Measurements from ENCODE around the gene KMT2C.
"Not testable (repeated sequence)": the region's sequence is repeated elsewhere in the genome, so short reads cannot be mapped to it uniquely, and the experiment has no call there.

KMT2C gene

GRCh38 chr7:152441168-152441567 is 5.4 kb upstream of the KMT2C start:
- DNase-seq = not testable (repeated sequence)

- not testable (repeated sequence) for DNase-seq
Measured at GRCh38 chr7:152438017-152438416, 2.2 kb upstream of the KMT2C start.

GRCh38 chr7:152436931-152437575 is 1.2 kb upstream of the KMT2C start:
- peak; percentile 57 for DNase-seq

GRCh38 chr7:152436111-152436930 is 518 bp upstream of the KMT2C start:
- peak; percentile 97 for DNase-seq

DNA sequence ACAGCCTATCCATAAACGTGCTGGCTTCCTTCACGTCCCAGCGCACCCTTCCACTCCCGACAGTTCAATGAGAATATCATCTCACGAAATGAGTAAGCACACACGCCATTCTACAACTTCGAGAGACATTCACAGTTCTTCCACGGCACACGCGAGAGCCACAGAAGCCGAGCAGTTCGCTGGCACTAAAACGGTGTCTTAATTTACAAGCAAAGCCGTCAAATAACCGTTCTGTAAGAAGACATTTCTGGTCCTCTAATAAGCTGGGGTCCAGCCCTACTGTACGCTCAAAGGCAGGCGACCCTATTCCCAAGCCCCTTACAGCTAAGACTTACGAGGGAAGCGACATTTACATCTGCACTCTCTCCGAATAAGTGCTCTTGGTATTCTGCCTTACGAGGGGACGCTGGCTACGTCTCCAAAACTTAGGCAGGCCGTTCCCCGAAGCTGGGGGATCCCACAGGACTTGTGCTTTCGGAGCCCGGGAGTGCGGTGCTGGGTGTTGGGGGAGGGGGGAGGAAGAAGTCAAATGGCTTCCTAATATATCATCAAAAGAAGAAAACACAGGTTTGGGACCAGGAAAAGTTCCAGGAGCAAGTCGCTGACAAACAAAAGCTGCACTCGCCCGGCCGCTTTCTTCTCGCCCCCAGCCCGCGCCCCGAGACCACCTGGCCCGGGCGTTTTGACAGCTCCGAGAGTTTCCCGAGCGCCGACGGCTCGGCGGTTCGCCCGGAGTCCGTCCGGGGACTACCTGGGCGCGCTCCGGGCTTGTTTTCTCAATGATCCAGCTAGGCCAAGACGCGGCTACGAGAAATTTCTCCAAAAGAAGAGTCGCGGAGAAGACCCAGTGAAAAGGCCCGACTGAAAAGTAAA is 1.1 kb downstream of the KMT2C start:
- DNase-seq = peak; percentile 78

DNA sequence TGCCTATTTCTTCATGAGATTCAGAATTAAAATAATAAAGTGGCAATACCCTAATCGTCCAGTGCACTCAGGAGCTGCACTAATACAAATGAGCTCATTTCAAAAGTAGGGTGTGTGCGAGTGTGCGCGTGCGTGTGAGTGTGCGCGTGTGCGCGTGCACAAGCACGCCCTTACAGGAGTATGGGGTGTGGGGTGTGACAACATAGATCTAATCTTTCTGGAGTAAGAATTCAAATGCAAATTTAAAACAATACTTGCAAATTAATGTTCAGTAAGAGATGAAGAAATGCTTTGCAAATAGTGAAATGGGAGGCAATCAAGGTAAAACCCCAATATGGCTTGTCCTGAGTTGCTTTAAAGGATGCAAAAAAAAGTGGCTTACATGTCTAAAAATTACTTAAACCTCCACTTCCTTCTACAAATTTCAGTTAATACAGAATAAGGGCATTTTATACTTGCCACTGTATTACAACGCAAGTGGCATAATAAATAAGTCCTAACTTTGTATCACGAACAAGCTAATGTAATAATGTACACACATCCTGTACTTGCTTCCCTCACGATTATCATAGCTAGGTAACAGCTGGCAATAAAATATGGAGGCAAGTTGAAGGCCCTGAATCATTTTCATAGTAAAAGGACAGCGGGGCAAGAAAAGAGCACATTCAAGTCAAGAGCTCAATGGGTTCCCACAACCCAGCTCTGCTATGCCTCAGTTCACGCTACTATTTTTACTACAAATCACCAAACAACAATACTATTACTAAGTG is 1.9 kb downstream of the KMT2C start:
- DNase-seq = peak; percentile 71

DNA sequence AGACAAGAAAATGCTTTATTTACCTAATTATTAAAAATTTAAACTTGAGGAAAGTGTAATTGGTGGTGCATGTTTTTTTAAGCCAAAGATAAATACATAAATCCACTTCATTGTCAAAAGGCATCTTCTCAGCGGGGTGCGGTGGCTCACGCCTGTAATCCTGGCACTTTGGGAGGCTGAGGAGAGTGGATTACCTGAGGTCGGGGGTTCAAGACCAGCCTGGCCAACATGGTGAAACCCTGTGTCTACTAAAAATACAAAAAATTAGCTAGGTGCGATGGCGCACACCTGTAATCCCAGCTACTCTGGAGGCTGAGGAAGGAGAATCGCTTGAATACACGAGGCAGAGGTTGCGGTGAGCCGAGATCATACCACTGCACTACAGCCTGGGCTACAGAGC is 3.1 kb downstream of the KMT2C start:
- DNase-seq = not testable (repeated sequence)

- DNase-seq = no peak
Measured at GRCh38 chr7:152430854-152431253, 4.9 kb downstream of the KMT2C start.

DNA sequence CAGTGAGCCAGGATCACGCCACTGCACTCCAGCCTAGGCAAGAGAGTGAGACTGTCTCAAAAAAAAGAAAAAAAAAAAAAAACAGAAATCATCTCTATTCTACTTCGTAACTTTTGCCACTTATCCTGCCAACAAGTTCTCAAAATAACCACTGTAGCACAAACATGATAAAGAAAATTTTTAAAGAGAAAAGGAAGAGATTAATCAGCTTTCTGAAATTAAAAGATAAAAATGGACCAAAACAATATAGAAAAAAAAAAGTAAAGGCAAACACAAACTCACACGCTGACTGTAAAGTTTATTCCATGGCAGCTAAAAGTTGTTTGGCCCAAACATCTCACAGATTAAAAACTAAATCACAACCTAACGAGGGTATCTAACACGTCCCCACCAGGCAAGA is 5.7 kb downstream of the KMT2C start:
- DNase-seq = not testable (repeated sequence)

DNA sequence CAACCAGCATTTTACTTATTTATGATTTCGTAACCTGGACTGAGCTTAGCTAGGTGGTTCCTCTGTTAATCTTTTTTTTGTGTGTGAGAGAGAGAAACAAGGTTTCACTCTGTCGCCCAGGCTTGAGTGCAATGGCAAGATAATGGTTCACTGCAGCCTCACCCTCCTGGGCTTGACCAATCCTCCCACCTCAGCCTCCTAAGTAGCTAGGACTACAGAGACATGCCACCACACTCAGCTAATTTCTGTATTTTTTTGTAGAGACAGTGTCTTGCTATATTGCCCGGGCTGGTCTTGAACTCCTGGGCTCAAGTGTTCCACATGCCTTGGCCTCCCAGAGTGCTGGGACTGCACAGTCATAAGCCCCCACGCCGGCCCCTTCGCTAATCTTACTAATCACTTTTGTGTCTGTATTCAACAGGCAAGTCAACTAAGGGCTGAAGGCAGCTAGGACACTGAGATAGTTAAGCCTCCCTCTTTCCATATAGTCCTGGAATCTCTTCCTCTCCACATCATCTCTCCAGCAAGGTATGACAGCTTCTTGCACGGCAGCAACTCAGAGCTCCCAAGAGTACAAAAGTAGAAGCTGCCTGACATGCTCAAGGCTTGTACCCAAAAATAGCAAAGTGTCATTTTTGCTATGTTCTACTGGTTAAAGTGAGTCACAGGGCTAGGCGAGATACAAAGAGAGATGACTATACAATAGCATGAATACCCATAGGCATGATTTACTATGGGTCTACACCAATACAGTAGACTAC is 11.3 kb downstream of the KMT2C start:
- no peak for DNase-seq

DNA sequence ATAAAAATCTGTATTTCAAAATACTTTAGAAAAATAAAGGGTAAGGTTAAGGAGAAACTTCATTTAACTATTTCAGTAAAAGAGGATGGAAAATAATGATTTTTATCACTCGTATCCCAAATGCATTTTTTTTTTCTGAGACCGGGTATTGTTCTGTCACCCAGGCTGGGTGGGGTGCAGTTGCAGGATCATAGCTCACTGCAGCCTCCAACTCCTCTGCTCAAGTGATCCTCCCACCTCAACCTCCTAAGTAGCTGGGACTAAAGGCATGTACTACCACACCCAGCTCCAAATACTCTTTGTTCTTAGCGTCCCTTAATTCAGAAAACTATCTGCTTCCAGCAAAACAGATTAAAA is 11.8 kb downstream of the KMT2C start:
- no peak for DNase-seq

- DNase-seq = not testable (repeated sequence)
Measured at GRCh38 chr7:152423171-152423570, 12.6 kb downstream of the KMT2C start.

GRCh38 chr7:152420950-152421349 is 14.9 kb downstream of the KMT2C start:
- DNase-seq = not testable (repeated sequence)

GRCh38 chr7:152419473-152420429 is 16.1 kb downstream of the KMT2C start:
- DNase-seq = no peak

DNA sequence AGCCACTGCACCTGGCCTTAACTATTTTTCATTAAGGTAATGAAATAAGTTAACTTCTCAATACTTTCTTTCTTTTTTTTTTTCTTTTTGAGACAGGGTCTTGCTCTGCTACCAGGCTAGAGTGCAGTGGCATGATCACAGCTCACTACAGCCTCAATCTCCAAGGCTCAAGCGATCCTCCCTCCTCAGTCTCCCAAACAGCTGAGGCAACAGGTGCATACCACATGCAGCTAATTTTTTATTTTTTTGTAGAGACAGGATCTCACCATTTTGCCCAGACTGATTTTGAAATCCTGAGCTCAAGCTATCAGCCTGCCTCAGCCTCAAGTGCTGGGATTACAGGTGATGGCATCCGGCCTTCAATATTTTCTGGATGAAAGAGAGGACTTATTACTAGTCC is 21.0 kb downstream of the KMT2C start:
- no peak for DNase-seq

DNA sequence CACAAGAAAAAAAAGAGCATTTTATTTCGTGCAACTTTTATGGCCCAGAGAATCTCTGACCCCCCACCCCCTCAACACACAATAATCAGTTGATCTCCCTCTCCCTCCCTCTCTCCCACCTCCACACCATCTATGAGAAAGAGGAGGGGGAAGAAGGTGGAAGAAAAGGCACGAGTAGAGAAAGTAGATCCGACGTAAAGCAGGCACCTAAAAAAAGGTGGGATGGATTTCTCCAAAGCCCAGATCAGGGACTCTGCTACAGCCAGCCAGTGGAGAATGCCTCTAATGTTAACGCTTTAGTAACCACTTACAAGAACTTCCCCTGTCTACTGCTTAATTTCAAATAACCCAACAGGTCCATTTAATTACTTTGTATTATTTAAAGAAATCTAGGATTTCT is 24.4 kb downstream of the KMT2C start:
- peak; percentile 63 for DNase-seq

GRCh38 chr7:152406491-152406890 is 29.3 kb downstream of the KMT2C start:
- no peak for DNase-seq

- DNase-seq = not testable (repeated sequence)
Measured at GRCh38 chr7:152406030-152406429, 29.8 kb downstream of the KMT2C start.

DNA sequence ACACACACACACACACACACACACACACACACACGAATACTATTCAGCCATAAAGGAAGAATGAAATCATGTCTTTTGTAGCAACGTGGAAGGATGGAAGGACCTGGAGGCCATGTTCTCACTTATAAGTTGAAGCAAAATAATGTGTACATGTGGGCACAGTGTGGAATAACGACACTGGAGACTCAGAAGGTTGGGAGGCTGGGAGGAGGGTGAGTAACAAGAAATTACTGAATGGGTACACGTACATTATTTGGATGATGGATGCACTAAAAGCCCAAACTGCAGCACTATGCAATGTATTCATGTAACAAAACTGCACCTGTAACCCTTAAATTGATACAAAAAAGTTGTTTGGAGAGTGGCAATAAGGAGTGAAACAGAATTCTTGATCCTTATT is 32.1 kb downstream of the KMT2C start:
- no peak for DNase-seq

DNA sequence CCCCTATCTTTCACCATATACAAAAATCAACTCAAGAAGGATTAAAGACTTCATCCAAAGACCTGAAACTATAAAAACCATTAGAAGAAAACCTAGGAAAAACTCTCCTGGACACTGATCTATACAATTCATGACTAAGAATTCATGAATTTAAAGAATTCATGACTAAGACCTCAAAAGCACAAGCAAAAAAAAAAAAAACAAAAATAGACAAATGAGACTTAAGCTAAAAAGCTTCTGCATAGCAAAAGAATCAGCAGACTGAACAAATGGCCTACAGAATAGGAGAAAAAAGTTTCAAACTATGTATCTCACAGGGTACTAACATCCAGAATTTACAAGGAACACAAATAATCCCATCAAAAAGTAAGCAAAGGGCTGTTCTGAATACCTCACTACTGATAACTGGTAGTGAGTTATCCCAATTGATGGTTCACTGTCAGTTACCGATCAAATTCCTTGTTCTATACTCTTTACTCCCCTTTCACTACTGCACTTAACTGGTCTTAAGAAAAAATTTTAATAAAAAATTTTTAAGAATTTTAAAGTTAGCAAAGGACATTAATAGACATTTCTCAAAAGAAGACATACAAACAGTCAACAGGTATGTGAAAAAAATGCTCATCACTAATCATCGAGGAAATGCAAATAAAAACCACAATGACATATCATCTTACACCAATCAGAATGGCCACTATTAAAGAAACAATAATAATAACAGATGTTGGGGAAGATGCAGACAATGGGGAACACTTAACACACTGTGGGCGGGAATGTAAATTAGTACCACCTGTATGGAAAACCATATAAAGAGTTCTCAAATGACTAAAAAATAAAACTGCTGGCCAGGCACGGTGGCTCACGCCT is 33.2 kb downstream of the KMT2C start:
- DNase-seq = no peak
